GM23248 (cell line): Measurements from ENCODE around the gene KHSRP. TPM values are rescaled to one million over a fixed set of nuclear protein-coding genes. Genes with fewer than 3 reads are reported as not detected.
A peak's percentile ranks its signal among the peaks of the same experiment; 100 is the strongest.

Experiments used
- DNase-seq: peaks from one replicate; pipeline ENCODE4 v3.0.0-alpha.2; 2015
- H2AFZ ChIP-seq: fragments of 200-600 bp; sonication (generic); 2 replicates; pipeline ENCODE4 v1.6.1; 2016; ENCODE audit warnings: antibody characterized with exemption
- H3F3A ChIP-seq: fragments of 200-600 bp; sonication (generic); 2 replicates; pipeline ENCODE4 v1.6.1; 2016; ENCODE audit warnings: mild to moderate bottlenecking, antibody characterized with exemption, mixed run types; ENCODE audit not compliant: insufficient read depth
- H3K27ac ChIP-seq: fragments of 200-600 bp; sonication (generic); 2 replicates; pipeline ENCODE4 v1.5.1; 2016; ENCODE audit warnings: mild to moderate bottlenecking
- H3K27me3 ChIP-seq: fragments of 200-600 bp; sonication (generic); replicated peaks from 2 replicates; pipeline ENCODE4 v1.6.1; 2016; ENCODE audit warnings: mild to moderate bottlenecking; ENCODE audit not compliant: insufficient read depth
- H3K36me3 ChIP-seq: fragments of 200-600 bp; sonication (generic); 2 replicates; pipeline ENCODE4 v1.6.1; 2016; ENCODE audit warnings: low read depth, mild to moderate bottlenecking
- H3K4me1 ChIP-seq: fragments of 200-600 bp; sonication (generic); 2 replicates; pipeline ENCODE4 v1.6.1; 2016; ENCODE audit warnings: mild to moderate bottlenecking; ENCODE audit not compliant: insufficient read depth
- H3K4me2 ChIP-seq: fragments of 200-600 bp; sonication (generic); one replicate; pipeline ENCODE4 v1.6.1; 2016; ENCODE audit warnings: mild to moderate bottlenecking; ENCODE audit not compliant: unreplicated experiment
- H3K4me3 ChIP-seq: fragments of 200-600 bp; sonication (generic); 2 replicates; pipeline ENCODE4 v1.5.1; 2016; ENCODE audit warnings: mild to moderate bottlenecking
- H3K79me2 ChIP-seq: fragments of 200-600 bp; sonication (generic); 2 replicates; pipeline ENCODE4 v1.6.1; 2016; ENCODE audit warnings: mild to moderate bottlenecking; ENCODE audit not compliant: insufficient read depth
- H3K9ac ChIP-seq: fragments of 200-600 bp; sonication (generic); 2 replicates; pipeline ENCODE4 v1.6.1; 2016; ENCODE audit warnings: mild to moderate bottlenecking
- H3K9me2 ChIP-seq: fragments of 200-600 bp; sonication (generic); 2 replicates; pipeline ENCODE4 v1.6.1; 2016; ENCODE audit warnings: mixed run types, mild to moderate bottlenecking, moderate library complexity; ENCODE audit not compliant: insufficient read depth
- H3K9me3 ChIP-seq: fragments of 200-600 bp; sonication (generic); one replicate; pipeline ENCODE4 v1.6.1; 2017; ENCODE audit warnings: low read depth
- H4K20me1 ChIP-seq: fragments of 200-600 bp; sonication (generic); 2 replicates; pipeline ENCODE4 v1.6.0; 2016; ENCODE audit not compliant: insufficient read depth
- EZH2 ChIP-seq: fragments of 200-600 bp; sonication (generic); IDR thresholded peaks from 2 replicates; pipeline ENCODE4 v1.6.1; 2018; ENCODE audit warnings: antibody characterized with exemption, mild to moderate bottlenecking; ENCODE audit not compliant: insufficient read depth, poor library complexity, severe bottlenecking
- EZH2phosphoT487 ChIP-seq: fragments of 200-600 bp; sonication (generic); IDR thresholded peaks from 2 replicates; pipeline ENCODE4 v1.6.1; 2018; ENCODE audit warnings: antibody characterized with exemption, moderate library complexity, mild to moderate bottlenecking, low read depth; ENCODE audit not compliant: insufficient read depth
- WGBS, 2 experiments: methylation state at CpG; one replicate each; pipeline ENCODE4 v1.1.6; 2015 to 2017; ENCODE audit warnings: low lambda C conversion rate in 2 of 2, low coverage in 1 of 2; ENCODE audit errors: missing lambda C conversion rate in 2 of 2; 5-methylcytosine and 5-hydroxymethylcytosine counted together
- in situ Hi-C: fragments of 300-500 bp; cut with MboI; formaldehyde crosslinking; loops from 2 replicates; pipeline ENCODE4 v1.15.0; 2020
- polyA plus RNA-seq: library from polyadenylated mRNA; unstranded; fragments of >200 nt; fragmentation: Nextera tagmentation; extraction: Ambion mirVana; gene quantifications from 2 replicates; pipeline ENCODE4 v1.2.1, GENCODE V29; 2016
- total RNA-seq: library from RNA; depleted of rRNA; stranded (reverse); fragments of >200 nt; shearing (Covaris generic); gene quantifications from 2 replicates; pipeline ENCODE4 v1.2.3, GENCODE V29; 2014

KHSRP gene
- total and polyA plus RNA-seq, 2 experiments from 2014 or later = 17.3 to 61.6 TPM

DNA sequence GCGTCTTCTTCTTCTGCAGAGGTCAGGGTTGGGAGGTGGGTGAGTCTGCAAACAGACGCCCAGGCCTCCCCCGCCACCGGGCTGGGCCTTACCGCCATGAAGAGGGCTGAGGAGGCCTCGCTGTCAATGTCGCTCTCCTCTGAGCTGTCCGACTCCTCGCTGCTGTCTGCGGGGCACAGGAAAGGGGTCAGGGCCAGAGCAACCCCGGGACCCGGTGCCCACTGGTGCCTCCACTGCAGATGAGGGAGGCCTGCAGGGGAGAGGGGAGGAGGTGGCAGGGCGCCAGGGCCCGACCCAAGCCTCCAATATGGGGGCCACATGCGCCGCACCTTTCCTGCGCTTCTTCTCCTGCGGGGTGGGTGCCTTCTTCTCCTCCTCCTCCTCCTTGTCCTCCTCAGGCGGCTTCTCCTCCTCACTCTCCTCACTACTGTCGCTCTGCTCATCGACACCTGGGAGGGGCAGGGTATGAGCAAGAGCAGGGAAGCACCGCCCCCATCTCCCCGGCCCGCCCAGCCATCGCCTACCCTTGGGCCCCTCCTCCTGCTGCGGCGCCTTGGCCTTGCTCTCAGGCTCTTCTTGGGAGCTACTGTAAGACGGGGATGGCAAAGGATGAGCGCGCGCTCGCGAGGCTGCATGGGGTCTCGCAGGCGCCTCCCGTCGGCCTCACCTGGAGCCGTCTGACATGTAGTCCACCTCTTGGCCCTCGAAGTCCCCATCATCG lies 43.4 kb downstream of the KHSRP start:
- H3K4me2 ChIP-seq = no peak overlapping the region
- in situ Hi-C loops = no loop called here

GRCh38 chr19:6379744-6380143 lies 44.9 kb downstream of the KHSRP start:
- H3F3A ChIP-seq = peaks cover 23% of the 10 kb centered on the region; the same call in 1 of the 2 replicates
- no peak overlapping the region for H3K27ac ChIP-seq
- H4K20me1 ChIP-seq = no peaks in the 10 kb centered on the region
- TF ChIP-seq EZH2 (no peak), EZH2phosphoT487 (no peak)
- H3K4me3 ChIP-seq = no peak overlapping the region
- H3K4me2 ChIP-seq = no peak overlapping the region
- H3K9ac ChIP-seq = no peak overlapping the region
- H3K9me2 ChIP-seq = no peaks in the 10 kb centered on the region
- H2AFZ ChIP-seq = no peak overlapping the region
- peaks cover 16% of the 10 kb centered on the region; the same call in 1 of the 2 replicates for H3K36me3 ChIP-seq
- no peaks in the 10 kb centered on the region for H3K79me2 ChIP-seq
- 98 to 100% methylated on average over 3 of the region's 3 CpGs for WGBS, 2 experiments
- H3K4me1 ChIP-seq = peaks cover 5% of the 10 kb centered on the region; the same call in 1 of the 2 replicates
- H3K9me3 ChIP-seq = no peaks in the 10 kb centered on the region
- in situ Hi-C loops = no loop called here
- DNase-seq = no peak
- H3K27me3 ChIP-seq = no peaks in the 10 kb centered on the region

More for the DNA sequence above, 43.4 kb downstream of the KHSRP start:
- Histone ChIP-seq H3K27ac (no peak overlapping the region), H4K20me1 (no peaks in the 10 kb centered on the region), H3K79me2 (no peaks in the 10 kb centered on the region), H3K4me1 (peaks cover 5% of the 10 kb centered on the region; the same call in 1 of the 2 replicates), H2AFZ (no peak overlapping the region), H3F3A (peaks cover 23% of the 10 kb centered on the region; the same call in 1 of the 2 replicates), H3K9ac (no peak overlapping the region), H3K9me2 (no peaks in the 10 kb centered on the region), H3K9me3 (no peaks in the 10 kb centered on the region), H3K27me3 (no peaks in the 10 kb centered on the region), H3K36me3 (peaks cover 16% of the 10 kb centered on the region; the same call in 1 of the 2 replicates), H3K4me3 (no peak overlapping the region)
- no peak for DNase-seq
- WGBS, 2 experiments = 98% methylated on average over 36 to 40 of the region's 40 CpGs
- TF ChIP-seq EZH2phosphoT487 (no peak), EZH2 (no peak)

GRCh38 chr19:6378486-6378885 lies 46.1 kb downstream of the KHSRP start:
- H3K27me3 ChIP-seq = no peaks in the 10 kb centered on the region
- no peaks in the 10 kb centered on the region for H4K20me1 ChIP-seq
- H3K27ac ChIP-seq = no peak overlapping the region; the same call in 1 of the 2 replicates
- H3K4me2 ChIP-seq = no peak overlapping the region
- H2AFZ ChIP-seq = no peak overlapping the region
- peaks cover 10% of the 10 kb centered on the region for H3K4me1 ChIP-seq
- no peaks in the 10 kb centered on the region for H3K79me2 ChIP-seq
- 85 to 86% methylated on average over 9 of the region's 9 CpGs for WGBS, 2 experiments
- in situ Hi-C loops = no loop called here
- DNase-seq = no peak
- H3K4me3 ChIP-seq = no peak overlapping the region
- peaks cover 23% of the 10 kb centered on the region; the same call in 1 of the 2 replicates for H3F3A ChIP-seq
- peaks cover 16% of the 10 kb centered on the region; the same call in 1 of the 2 replicates for H3K36me3 ChIP-seq
- TF ChIP-seq EZH2phosphoT487 (no peak), EZH2 (no peak)
- H3K9me2 ChIP-seq = no peaks in the 10 kb centered on the region
- no peaks in the 10 kb centered on the region for H3K9me3 ChIP-seq
- H3K9ac ChIP-seq = no peak overlapping the region

GRCh38 chr19:6378041-6378440 lies 46.6 kb downstream of the KHSRP start:
- no peak overlapping the region for H3K4me2 ChIP-seq
- 23 to 29% methylated on average over 6 of the region's 6 CpGs for WGBS, 2 experiments
- in situ Hi-C loops = no loop called here
- no peak overlapping the region for H3K9ac ChIP-seq
- no peak overlapping the region for H2AFZ ChIP-seq
- DNase-seq = peak; percentile 47
- H3K9me3 ChIP-seq = no peaks in the 10 kb centered on the region
- H3K27ac ChIP-seq = no peak overlapping the region
- H3K27me3 ChIP-seq = no peaks in the 10 kb centered on the region
- peaks cover 10% of the 10 kb centered on the region for H3K4me1 ChIP-seq
- H4K20me1 ChIP-seq = no peaks in the 10 kb centered on the region
- H3K36me3 ChIP-seq = peaks cover 16% of the 10 kb centered on the region; the same call in 1 of the 2 replicates
- TF ChIP-seq EZH2phosphoT487 = no peak
- TF ChIP-seq EZH2 = no peak
- peaks cover 23% of the 10 kb centered on the region; the same call in 1 of the 2 replicates for H3F3A ChIP-seq
- no peak overlapping the region for H3K4me3 ChIP-seq
- no peaks in the 10 kb centered on the region for H3K9me2 ChIP-seq
- no peaks in the 10 kb centered on the region for H3K79me2 ChIP-seq
